GM18951 (cell line): Measurements from ENCODE around the gene MYBBP1A.

Experiments
- POLR2A ChIP-seq: IDR thresholded peaks from 4 replicates; pipeline ENCODE4 v1.6.1; 2011; ENCODE audit warnings: mild to moderate bottlenecking; ENCODE audit not compliant: insufficient read length, insufficient read depth; ENCODE audit errors: extremely low read depth
- in situ Hi-C: fragments of 300-500 bp; cut with MboI; formaldehyde crosslinking; loops from one replicate; pipeline ENCODE4 v1.12.0; 2022; ENCODE audit warnings: low sequenced_read_pairs, mixed read lengths, inconsistent platforms; ENCODE audit not compliant: unreplicated experiment

MYBBP1A gene

GRCh38 chr17:4558347-4558971 is 3.3 kb upstream of the MYBBP1A start:
- in situ Hi-C loops, result loop anchor here (25.0 kb wide), 1 partner anchor 329 kb away; the partner anchor contains the start of gene C17orf107

DNA sequence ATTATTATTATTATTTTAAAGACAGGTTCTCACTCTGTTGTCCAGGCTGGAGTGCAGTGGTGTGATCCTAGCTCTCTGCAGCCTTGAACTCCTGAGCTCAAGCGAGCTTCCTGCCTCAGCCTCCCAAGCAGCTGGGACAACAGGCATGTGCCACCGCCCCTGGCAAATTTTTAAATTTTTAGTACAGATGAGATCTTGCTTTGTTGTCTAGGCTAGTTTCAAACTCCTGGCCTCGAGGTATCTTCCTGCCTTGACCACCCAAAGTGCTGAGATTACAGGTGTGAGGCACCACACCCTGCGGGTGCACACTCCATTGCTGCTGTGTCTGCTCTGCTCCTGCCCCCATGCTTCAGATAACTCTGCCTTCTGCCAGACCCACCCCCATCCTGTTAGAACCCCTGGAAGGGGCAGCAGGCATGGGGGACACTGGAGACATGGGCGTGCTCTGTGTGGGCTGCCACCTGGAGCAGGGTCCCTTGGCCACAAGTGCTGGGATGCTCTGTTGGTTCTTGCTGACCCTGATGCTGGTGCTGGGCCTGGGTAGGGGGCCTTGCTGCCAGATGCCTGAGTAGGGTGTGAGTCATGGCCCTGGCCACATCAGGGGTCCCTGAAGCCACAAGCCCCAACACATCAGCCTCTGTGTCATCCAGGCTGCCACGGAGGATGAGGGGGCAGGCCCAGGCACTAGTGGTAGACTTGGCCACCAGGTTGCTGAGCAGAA is 2.6 kb upstream of the MYBBP1A start:
- TF ChIP-seq POLR2A, result no peak
- in situ Hi-C loops, result loop anchor here (25.0 kb wide), 1 partner anchor 330 kb away; the partner anchor contains the start of gene C17orf107

More at GRCh38 chr17:4558347-4558971, 3.3 kb upstream of the MYBBP1A start:
- no peak for TF ChIP-seq POLR2A

GRCh38 chr17:4556996-4557395 is 1.8 kb upstream of the MYBBP1A start:
- in situ Hi-C loops, result loop anchor here (25.0 kb wide), 1 partner anchor 330 kb away; the partner anchor contains the start of gene C17orf107
- no peak for TF ChIP-seq POLR2A

DNA sequence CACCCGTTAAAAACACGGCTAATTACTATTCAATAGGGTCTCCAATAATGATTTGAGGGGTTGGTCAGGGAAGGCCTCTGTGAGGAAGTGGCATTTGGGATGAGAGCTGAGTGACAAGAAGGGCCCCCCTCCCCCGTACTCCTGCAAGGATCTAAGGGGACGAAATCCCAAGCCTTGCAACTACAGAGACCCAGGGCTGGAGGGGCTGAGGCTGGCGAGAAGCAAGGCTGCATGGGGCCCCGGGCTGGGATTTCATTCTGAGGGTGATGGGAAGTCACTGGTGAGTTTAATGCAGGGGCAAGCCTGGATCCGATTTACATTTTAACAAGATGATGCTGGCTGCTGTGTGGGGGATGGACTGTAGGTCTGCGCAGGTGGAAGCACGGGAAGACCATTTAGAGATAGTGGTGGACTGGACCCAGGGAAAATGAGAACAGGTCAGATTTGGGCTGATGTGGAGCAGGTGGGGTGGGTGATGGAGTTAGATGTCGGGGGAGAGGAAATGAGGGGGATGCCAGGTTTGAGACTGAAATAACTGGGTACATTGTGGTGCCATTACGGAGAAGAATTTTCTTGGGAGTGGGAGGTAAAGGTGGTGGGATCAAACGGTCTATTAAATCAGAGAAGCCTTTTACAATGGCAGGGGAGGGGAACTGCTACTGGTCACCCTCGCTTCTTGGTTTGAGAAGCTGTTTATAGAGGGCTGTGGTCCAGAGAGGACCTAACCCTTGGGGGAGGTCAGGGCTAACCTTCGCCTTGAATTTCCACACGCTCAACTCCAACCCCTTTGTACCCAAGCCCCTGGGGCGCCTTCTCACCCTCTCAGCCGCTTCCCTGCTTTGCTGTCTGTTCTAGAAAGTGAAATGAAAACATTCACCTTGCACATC is 932 bp upstream of the MYBBP1A start:
- in situ Hi-C loops, result loop anchor here (25.0 kb wide), 1 partner anchor 331 kb away; the partner anchor contains the start of gene C17orf107
- no peak for TF ChIP-seq POLR2A

- in situ Hi-C loops, result loop anchor here (25.0 kb wide), 1 partner anchor 333 kb away; the partner anchor contains the start of gene C17orf107
- no peak for TF ChIP-seq POLR2A
Measured at GRCh38 chr17:4554441-4554996, 665 bp downstream of the MYBBP1A start.

GRCh38 chr17:4553669-4554068 is 1.5 kb downstream of the MYBBP1A start:
- no peak for TF ChIP-seq POLR2A

GRCh38 chr17:4551796-4552525 is 3.2 kb downstream of the MYBBP1A start:
- in situ Hi-C loops, result loop anchor here (25.0 kb wide), 1 partner anchor 335 kb away; the partner anchor contains the start of gene C17orf107
- no peak for TF ChIP-seq POLR2A

More at GRCh38 chr17:4553669-4554068, 1.5 kb downstream of the MYBBP1A start:
- in situ Hi-C loops, result loop anchor here (25.0 kb wide), 1 partner anchor 334 kb away; the partner anchor contains the start of gene C17orf107

DNA sequence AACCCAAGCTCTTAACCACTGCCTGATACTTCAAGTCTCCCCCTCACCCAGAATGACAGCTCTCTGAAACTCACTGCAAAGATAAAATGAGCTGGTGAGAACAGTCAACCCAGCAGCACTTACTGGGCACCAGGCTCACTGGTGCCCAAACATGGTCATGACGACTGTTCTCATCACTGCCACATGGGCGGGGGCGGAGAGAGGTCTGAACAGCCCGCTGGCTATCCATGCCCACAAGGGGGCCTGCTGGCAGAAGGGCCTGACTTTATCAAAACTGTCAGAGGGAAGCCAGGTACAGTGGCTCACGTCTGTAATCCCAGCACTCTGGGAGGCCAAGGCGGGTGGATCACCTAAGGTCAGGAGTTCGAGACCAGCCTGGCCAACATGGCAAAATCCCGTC is 4.0 kb downstream of the MYBBP1A start:
- in situ Hi-C loops, result loop anchor here (25.0 kb wide), 1 partner anchor 336 kb away; the partner anchor contains the start of gene C17orf107
- TF ChIP-seq POLR2A, result no peak

- in situ Hi-C loops, result loop anchor here (25.0 kb wide), 1 partner anchor 337 kb away; the partner anchor contains the start of gene C17orf107
- TF ChIP-seq POLR2A, result no peak
Measured at GRCh38 chr17:4550534-4551039, 4.6 kb downstream of the MYBBP1A start.

GRCh38 chr17:4549781-4550533 is 5.2 kb downstream of the MYBBP1A start:
- TF ChIP-seq POLR2A, result no peak
- in situ Hi-C loops, result loop anchor here (25.0 kb wide), 1 partner anchor 337 kb away; the partner anchor contains the start of gene C17orf107
